HepG2 (cell line): Measurements from ENCODE around the gene CDC23. TPM values are rescaled to one million over a fixed set of nuclear protein-coding genes. Genes with fewer than 3 reads are reported as not detected.
A peak's percentile ranks its signal among the peaks of the same experiment; 100 is the strongest.

Experiments
- ATRX ChIP-seq: sonication (generic); formaldehyde crosslinking; IDR thresholded peaks from 2 replicates; pipeline ENCODE4 v1.4.0; 2020; ENCODE audit warnings: missing genetic modification reagents, borderline replicate concordance
- CAMTA2 ChIP-seq: sonication (generic); formaldehyde crosslinking; IDR thresholded peaks from 2 replicates; pipeline ENCODE4 v1.4.0; 2020; ENCODE audit warnings: mild to moderate bottlenecking, missing genetic modification reagents, borderline replicate concordance
- CREB1 ChIP-seq, 2 experiments: fragments of 450-650 bp in 1 of 2; IDR thresholded peaks; 2 replicates each; pipeline ENCODE4 v1.6.1; 2016 to 2017; ENCODE audit warnings: control low read depth in 1 of 2, mild to moderate bottlenecking in 1 of 2, missing compliant biosample characterization in 1 of 2, missing genetic modification characterization in 1 of 2
- EED ChIP-seq: sonication (generic); formaldehyde crosslinking; IDR thresholded peaks from 2 replicates; pipeline ENCODE4 v1.5.0; 2020; ENCODE audit warnings: mild to moderate bottlenecking, missing genetic modification reagents
- HNRNPK ChIP-seq: fragments of 200-400 bp; formaldehyde crosslinking; IDR thresholded peaks from 2 replicates; pipeline ENCODE4 v1.6.1; 2018; ENCODE audit warnings: low read length, low read depth, moderate library complexity, mild to moderate bottlenecking; ENCODE audit not compliant: poor library complexity, severe bottlenecking
- MED8 ChIP-seq: sonication (generic); formaldehyde crosslinking; IDR thresholded peaks from 2 replicates; pipeline ENCODE4 v1.8.1; 2023; ENCODE audit warnings: mild to moderate bottlenecking, missing genetic modification reagents; ENCODE audit not compliant: insufficient replicate concordance
- NCOA1 ChIP-seq: sonication (generic); formaldehyde crosslinking; IDR thresholded peaks from 2 replicates; pipeline ENCODE4 v1.9.0; 2021; ENCODE audit warnings: missing genetic modification reagents
- SNAPC2 ChIP-seq: sonication (generic); formaldehyde crosslinking; IDR thresholded peaks from 2 replicates; pipeline ENCODE4 v1.8.1; 2022; ENCODE audit warnings: mild to moderate bottlenecking, missing genetic modification reagents
- TCF7L2 ChIP-seq: IDR thresholded peaks from 2 replicates; pipeline ENCODE4 v1.6.1; 2011; ENCODE audit warnings: mild to moderate bottlenecking, low read depth, low read length, moderate library complexity
- TEAD3 ChIP-seq: optimal IDR thresholded peaks from 2 replicates; pipeline ENCODE3; 2016; ENCODE audit warnings: borderline replicate concordance
- TGIF2 ChIP-seq: IDR thresholded peaks from 2 replicates; pipeline ENCODE4 v1.6.1; 2016; ENCODE audit warnings: control low read depth, missing compliant biosample characterization
- XBP1 ChIP-seq: sonication (generic); formaldehyde crosslinking; IDR thresholded peaks from 2 replicates; pipeline ENCODE4 v1.5.0; 2020; ENCODE audit warnings: missing genetic modification reagents
- ZFP37 ChIP-seq: sonication (generic); formaldehyde crosslinking; IDR thresholded peaks from 2 replicates; pipeline ENCODE4 v1.4.0; 2020; ENCODE audit warnings: missing genetic modification reagents, borderline replicate concordance
- ZFP62 ChIP-seq: sonication (generic); formaldehyde crosslinking; IDR thresholded peaks from 2 replicates; pipeline ENCODE4 v1.4.0; 2020; ENCODE audit warnings: missing genetic modification reagents
- ZIK1 ChIP-seq: sonication (generic); formaldehyde crosslinking; IDR thresholded peaks from 2 replicates; pipeline ENCODE4 v1.5.0; 2020; ENCODE audit warnings: mild to moderate bottlenecking, low read depth, missing genetic modification reagents, borderline replicate concordance
- ZNF331 ChIP-seq: sonication (generic); formaldehyde crosslinking; IDR thresholded peaks from 2 replicates; pipeline ENCODE4 v1.4.0; 2020; ENCODE audit warnings: missing genetic modification reagents
- ZNF614 ChIP-seq: IDR thresholded peaks from 2 replicates; pipeline ENCODE4 v1.6.1; 2018; ENCODE audit warnings: missing biosample characterization, missing genetic modification reagents, inconsistent platforms, borderline replicate concordance
- ZNF629 ChIP-seq: sonication (generic); formaldehyde crosslinking; conservative IDR thresholded peaks from 2 replicates; pipeline ENCODE4 v1.5.0; 2020; ENCODE audit warnings: missing genetic modification reagents
- ZNF660 ChIP-seq: sonication (generic); formaldehyde crosslinking; IDR thresholded peaks from 2 replicates; pipeline ENCODE4 v1.5.1; 2020; ENCODE audit warnings: mild to moderate bottlenecking, low read depth, missing genetic modification reagents, borderline replicate concordance
- polyA plus RNA-seq, 8 experiments: library from polyadenylated mRNA; depleted of rRNA in 3 of 8; stranded (reverse) in 7 of 8; unstranded in 1 of 8; fragments of >200 nt; fragmentation: Illumina TruSeq in 4 of 8; extraction: Trizol in 4 of 8; gene quantifications; 2 replicates each; pipeline versions ENCODE4 v1.2.1 to v1.2.3, GENCODE V29; 2011 to 2016; ENCODE audit warnings: low read depth in 4 of 8, missing spikeins in 1 of 8, mixed read lengths in 1 of 8; ENCODE audit not compliant: insufficient read depth in 1 of 8
- total RNA-seq, 5 experiments: library from RNA; depleted of rRNA; stranded (reverse); fragments of >200 nt; fragmentation: Illumina TruSeq; extraction: Trizol; gene quantifications; 2 replicates each; pipeline ENCODE4 v1.2.3, GENCODE V29; 2016; ENCODE audit warnings: low read depth in 1 of 5
- TF ChIP-seq, protein P1 (sequence below): sonication (generic); formaldehyde crosslinking; IDR thresholded peaks from 2 replicates; pipeline ENCODE4 v1.4.0; 2020; ENCODE audit warnings: mild to moderate bottlenecking, missing genetic modification reagents
- TF ChIP-seq, protein P2 (sequence below): sonication (generic); formaldehyde crosslinking; IDR thresholded peaks from 2 replicates; pipeline ENCODE4 v1.4.0; 2020; ENCODE audit warnings: missing genetic modification reagents; ENCODE audit errors: not compliant biosample characterization

Gene CDC23
- total and polyA plus RNA-seq, 2 of the 13 experiments (the other 11 are each of a cell fraction or from before 2014, with no cell fraction given): 38.3 to 47.7 TPM

DNA sequence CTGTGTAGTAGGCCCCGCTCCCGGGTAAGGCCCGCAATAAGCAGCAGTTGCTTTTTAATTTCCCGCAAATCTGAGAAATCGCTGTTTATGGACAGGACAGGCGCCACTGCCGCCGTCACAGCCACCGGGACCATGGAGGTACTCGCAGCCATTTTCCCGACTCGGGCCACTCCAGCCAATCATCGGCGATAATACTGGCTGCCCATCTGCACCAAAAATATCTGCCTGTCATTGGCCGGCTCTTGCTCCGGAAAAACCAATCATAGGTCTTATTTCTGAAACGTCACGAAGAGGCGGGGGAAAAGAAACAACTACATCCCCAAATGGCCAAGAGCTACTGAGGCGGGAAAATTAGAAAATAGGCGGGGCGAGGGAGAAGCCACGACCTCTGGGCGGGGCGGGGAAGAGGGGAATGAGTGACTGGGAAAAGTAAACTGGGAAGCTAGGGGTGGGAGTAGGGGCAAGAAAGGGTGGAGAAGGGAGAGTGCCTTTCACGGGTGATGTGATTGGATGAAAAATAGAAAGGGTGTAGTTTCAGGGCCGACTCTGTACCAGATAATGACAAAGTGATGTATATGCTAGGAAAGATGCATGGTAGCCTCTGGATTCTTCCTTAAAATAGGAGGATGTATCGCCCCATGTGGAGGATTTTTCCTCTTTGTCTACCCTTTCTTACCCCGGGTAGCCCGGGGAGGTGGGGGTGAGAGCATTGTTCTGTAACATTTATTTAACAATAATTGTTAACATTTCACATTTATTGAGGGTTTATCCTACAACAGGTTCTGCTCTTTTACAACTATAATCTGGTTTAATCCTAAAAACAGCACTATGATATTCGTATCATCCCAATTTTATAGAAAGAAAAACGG, at the start of gene CDC23 (continued):
- TF ChIP-seq, protein P1, sequence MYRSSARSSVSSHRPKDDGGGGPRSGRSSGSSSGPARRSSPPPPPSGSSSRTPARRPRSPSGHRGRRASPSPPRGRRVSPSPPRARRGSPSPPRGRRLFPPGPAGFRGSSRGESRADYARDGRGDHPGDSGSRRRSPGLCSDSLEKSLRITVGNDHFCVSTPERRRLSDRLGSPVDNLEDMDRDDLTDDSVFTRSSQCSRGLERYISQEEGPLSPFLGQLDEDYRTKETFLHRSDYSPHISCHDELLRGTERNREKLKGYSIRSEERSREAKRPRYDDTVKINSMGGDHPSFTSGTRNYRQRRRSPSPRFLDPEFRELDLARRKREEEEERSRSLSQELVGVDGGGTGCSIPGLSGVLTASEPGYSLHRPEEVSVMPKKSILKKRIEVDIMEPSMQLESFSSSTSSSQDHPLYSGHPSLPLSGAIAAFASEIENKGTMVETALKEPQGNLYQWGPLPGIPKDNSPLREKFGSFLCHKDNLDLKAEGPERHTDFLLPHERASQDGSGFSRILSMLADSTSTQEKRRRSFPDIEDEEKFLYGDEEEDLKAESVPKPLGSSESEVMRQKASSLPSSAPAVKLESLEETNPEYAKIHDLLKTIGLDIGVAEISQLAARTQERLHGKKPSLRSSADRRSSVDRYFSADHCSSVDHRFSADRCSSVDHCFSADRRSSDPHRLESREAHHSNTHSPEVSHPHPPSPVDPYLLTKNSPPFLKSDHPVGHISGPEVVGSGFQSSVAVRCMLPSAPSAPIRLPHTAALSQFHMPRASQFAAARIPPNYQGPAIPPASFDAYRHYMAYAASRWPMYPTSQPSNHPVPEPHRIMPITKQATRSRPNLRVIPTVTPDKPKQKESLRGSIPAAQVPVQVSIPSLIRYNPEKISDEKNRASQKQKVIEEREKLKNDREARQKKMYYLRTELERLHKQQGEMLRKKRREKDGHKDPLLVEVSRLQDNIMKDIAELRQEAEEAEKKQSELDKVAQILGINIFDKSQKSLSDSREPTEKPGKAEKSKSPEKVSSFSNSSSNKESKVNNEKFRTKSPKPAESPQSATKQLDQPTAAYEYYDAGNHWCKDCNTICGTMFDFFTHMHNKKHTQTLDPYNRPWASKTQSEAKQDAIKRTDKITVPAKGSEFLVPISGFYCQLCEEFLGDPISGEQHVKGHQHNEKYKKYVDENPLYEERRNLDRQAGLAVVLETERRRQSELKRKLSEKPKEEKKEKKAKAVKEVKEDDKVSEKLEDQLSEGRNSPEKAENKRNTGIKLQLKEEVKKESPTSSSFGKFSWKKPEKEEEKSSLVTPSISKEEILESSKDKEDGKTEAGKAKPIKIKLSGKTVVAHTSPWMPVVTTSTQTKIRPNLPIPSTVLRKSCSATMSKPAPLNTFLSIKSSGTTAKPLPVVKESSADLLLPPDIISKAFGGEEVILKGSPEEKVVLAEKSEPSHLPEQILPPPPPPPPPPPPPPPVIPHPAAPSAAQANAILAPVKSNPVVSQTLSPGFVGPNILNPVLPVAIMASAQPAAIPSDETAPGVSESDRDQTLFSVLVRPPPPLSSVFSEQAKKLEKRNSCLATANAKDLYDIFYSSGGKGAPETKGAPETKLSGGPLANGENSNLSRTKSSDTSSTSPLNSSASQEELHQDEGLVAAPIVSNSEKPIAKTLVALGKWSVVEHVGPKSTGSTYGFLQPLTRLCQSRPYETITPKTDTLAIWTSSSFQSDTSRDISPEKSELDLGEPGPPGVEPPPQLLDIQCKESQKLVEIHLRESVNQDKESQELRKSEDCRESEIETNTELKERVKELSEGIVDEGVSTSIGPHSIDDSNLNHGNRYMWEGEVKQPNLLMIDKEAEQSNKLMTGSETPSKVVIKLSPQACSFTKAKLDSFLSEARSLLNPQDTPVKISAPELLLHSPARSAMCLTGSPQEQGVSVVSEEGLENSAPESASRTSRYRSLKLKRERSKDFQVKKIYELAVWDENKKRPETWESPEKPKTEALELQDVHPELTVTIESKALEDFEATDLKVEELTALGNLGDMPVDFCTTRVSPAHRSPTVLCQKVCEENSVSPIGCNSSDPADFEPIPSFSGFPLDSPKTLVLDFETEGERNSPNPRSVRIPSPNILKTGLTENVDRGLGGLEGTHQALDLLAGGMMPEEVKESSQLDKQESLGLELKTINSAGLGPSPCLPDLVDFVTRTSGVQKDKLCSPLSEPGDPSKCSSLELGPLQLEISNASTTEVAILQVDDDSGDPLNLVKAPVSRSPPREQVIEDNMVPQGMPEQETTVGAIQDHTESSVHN (CRISPR knock-in tag): no peak
- no peak for TF ChIP-seq CAMTA2
- no peak for TF ChIP-seq TEAD3 (CRISPR knock-in tag)
- TF ChIP-seq EED (CRISPR knock-in tag): peak; percentile 48; the same call in 1 of the 2 replicates
- TF ChIP-seq ZFP37 (CRISPR knock-in tag): no peak
- peak; percentile 95 for TF ChIP-seq CREB1 (IDR thresholded peaks at IDR 0.05)
- peak; percentile 99 for TF ChIP-seq CREB1 (CRISPR knock-in tag; IDR thresholded peaks at IDR 0.05)
- no peak for TF ChIP-seq ATRX
- no peak for TF ChIP-seq NCOA1 (CRISPR knock-in tag)
- TF ChIP-seq XBP1 (CRISPR knock-in tag): no peak
- peak; percentile 85 for TF ChIP-seq HNRNPK
- TF ChIP-seq ZNF614 (CRISPR knock-in tag): no peak
- TF ChIP-seq, protein P2, sequence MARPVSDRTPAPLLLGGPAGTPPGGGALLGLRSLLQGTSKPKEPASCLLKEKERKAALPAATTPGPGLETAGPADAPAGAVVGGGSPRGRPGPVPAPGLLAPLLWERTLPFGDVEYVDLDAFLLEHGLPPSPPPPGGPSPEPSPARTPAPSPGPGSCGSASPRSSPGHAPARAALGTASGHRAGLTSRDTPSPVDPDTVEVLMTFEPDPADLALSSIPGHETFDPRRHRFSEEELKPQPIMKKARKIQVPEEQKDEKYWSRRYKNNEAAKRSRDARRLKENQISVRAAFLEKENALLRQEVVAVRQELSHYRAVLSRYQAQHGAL: no peak
- no peak for TF ChIP-seq TCF7L2
- TF ChIP-seq TGIF2 (CRISPR knock-in tag): peak; percentile 25; the same call in 1 of the 2 replicates
- no peak for TF ChIP-seq SNAPC2
- TF ChIP-seq ZNF629 (CRISPR knock-in tag): no peak
- no peak for TF ChIP-seq ZNF660
- no peak for TF ChIP-seq ZNF331 (CRISPR knock-in tag)
- TF ChIP-seq ZIK1 (CRISPR knock-in tag): no peak
- no peak for TF ChIP-seq ZFP62 (CRISPR knock-in tag)
- TF ChIP-seq MED8 (CRISPR knock-in tag): no peak
